Activated effector memory CD4-positive, alpha-beta T cell treated with anti-CD3 and anti-CD28 coated beads, Interleukin-2, amount 50 U/mL, for 16 hours (primary cell): Measurements from ENCODE around the gene SYNE3.

ENCODE experiments used
- DNase-seq: peaks from one replicate; pipeline ENCODE4 v3.0.0-alpha.2; 2020

Gene SYNE3

GRCh38 chr14:95523051-95523814 is 6.8 kb upstream of the SYNE3 start:
- peak; percentile 80 for DNase-seq

- DNase-seq, result no peak
Measured at GRCh38 chr14:95522556-95522955, 6.1 kb upstream of the SYNE3 start.

GRCh38 chr14:95522116-95522515 is 5.7 kb upstream of the SYNE3 start:
- no peak for DNase-seq

- DNase-seq, result no peak
Measured at GRCh38 chr14:95521001-95521400, 4.6 kb upstream of the SYNE3 start.

- DNase-seq, result no peak
Measured at GRCh38 chr14:95520346-95520745, 3.9 kb upstream of the SYNE3 start.

GRCh38 chr14:95519699-95520098 is 3.2 kb upstream of the SYNE3 start:
- DNase-seq, result peak; percentile 89

GRCh38 chr14:95518045-95518751 is 1.7 kb upstream of the SYNE3 start:
- no peak for DNase-seq

GRCh38 chr14:95515596-95516552 is 576 bp downstream of the SYNE3 start:
- peak; percentile 94 for DNase-seq

GRCh38 chr14:95515080-95515489 is 1.4 kb downstream of the SYNE3 start:
- peak; percentile 73 for DNase-seq

- DNase-seq, result peak; percentile 59
Measured at GRCh38 chr14:95514131-95515079, 2.0 kb downstream of the SYNE3 start.

GRCh38 chr14:95513291-95513690 is 3.2 kb downstream of the SYNE3 start:
- peak; percentile 22 for DNase-seq

- peak; percentile 53 for DNase-seq
Measured at GRCh38 chr14:95511687-95512086, 4.8 kb downstream of the SYNE3 start.

- peak; percentile 37 for DNase-seq
Measured at GRCh38 chr14:95510804-95511203, 5.6 kb downstream of the SYNE3 start.

GRCh38 chr14:95510344-95510743 is 6.1 kb downstream of the SYNE3 start:
- DNase-seq, result peak; percentile 38

- DNase-seq, result peak; percentile 53
Measured at GRCh38 chr14:95509495-95509894, 7.0 kb downstream of the SYNE3 start.

GRCh38 chr14:95508377-95508776 is 8.1 kb downstream of the SYNE3 start:
- peak; percentile 31 for DNase-seq

- peak; percentile 65 for DNase-seq
Measured at GRCh38 chr14:95507701-95508103, 8.7 kb downstream of the SYNE3 start.

- DNase-seq, result peak; percentile 37
Measured at GRCh38 chr14:95507174-95507573, 9.3 kb downstream of the SYNE3 start.

GRCh38 chr14:95505030-95505589 is 11.3 kb downstream of the SYNE3 start:
- DNase-seq, result no peak

GRCh38 chr14:95504135-95505029 is 12.1 kb downstream of the SYNE3 start:
- no peak for DNase-seq
